RKO (cell line): ENCODE measurements around the gene PHIP.
"Not testable (repeated sequence)": the region's sequence is repeated elsewhere in the genome, so short reads cannot be mapped to it uniquely, and the experiment has no call there.

Source experiments
- DNase-seq: peaks from one replicate; pipeline ENCODE4 v3.0.0-alpha.2; 2016; ENCODE audit warnings: low spot score

The PHIP gene

GRCh38 chr6:79078075-79078969 lies at the start of gene PHIP:
TSS of gene PHIP (minus strand) at chr6:79078254. CDS start at chr6:79078068, 186 bp downstream.
- DNase-seq = peak; percentile 93

- DNase-seq = peak; percentile 7
Observed at GRCh38 chr6:79127660-79128059, 49.6 kb upstream of the PHIP start.

GRCh38 chr6:79119217-79119616 lies 41.2 kb upstream of the PHIP start:
- no peak for DNase-seq

- peak; percentile 12 for DNase-seq
Observed at GRCh38 chr6:79117752-79118151, 39.7 kb upstream of the PHIP start.

GRCh38 chr6:79115553-79116182 lies 37.6 kb upstream of the PHIP start:
- no peak for DNase-seq

- no peak for DNase-seq
Observed at GRCh38 chr6:79111549-79111948, 33.5 kb upstream of the PHIP start.

- DNase-seq = no peak
Observed at GRCh38 chr6:79101164-79101563, 23.1 kb upstream of the PHIP start.

GRCh38 chr6:79100304-79100703 lies 22.2 kb upstream of the PHIP start:
- no peak for DNase-seq

- DNase-seq = no peak
Observed at GRCh38 chr6:79094938-79095337, 16.9 kb upstream of the PHIP start.

GRCh38 chr6:79091801-79092200 lies 13.7 kb upstream of the PHIP start:
- not testable (repeated sequence) for DNase-seq

- DNase-seq = no peak
Observed at GRCh38 chr6:79089552-79090404, 11.7 kb upstream of the PHIP start.

GRCh38 chr6:79084693-79085092 lies 6.6 kb upstream of the PHIP start:
- no peak for DNase-seq

GRCh38 chr6:79082304-79082703 lies 4.2 kb upstream of the PHIP start:
- DNase-seq = no peak

- no peak for DNase-seq
Observed at GRCh38 chr6:79081663-79082062, 3.6 kb upstream of the PHIP start.

GRCh38 chr6:79079561-79080041 lies 1.5 kb upstream of the PHIP start:
- peak; percentile 54 for DNase-seq

- DNase-seq = no peak
Observed at GRCh38 chr6:79077715-79078074, 359 bp downstream of the PHIP start.

- peak; percentile 96 for DNase-seq
Observed at GRCh38 chr6:79076782-79077641, 1.0 kb downstream of the PHIP start.

GRCh38 chr6:79076160-79076559 lies 1.9 kb downstream of the PHIP start:
- DNase-seq = peak; percentile 54

GRCh38 chr6:79073888-79074287 lies 4.2 kb downstream of the PHIP start:
- DNase-seq = no peak

- no peak for DNase-seq
Observed at GRCh38 chr6:79072640-79073181, 5.3 kb downstream of the PHIP start.

GRCh38 chr6:79071547-79071946 lies 6.5 kb downstream of the PHIP start:
- no peak for DNase-seq
